Measurements from ENCODE around the gene ANTXR1. TPM values are rescaled to one million over a fixed set of nuclear protein-coding genes. Genes with fewer than 3 reads are reported as not detected.
A peak's percentile ranks its signal among the peaks of the same experiment; 100 is the strongest.
"Not testable (repeated sequence)": the region's sequence is repeated elsewhere in the genome, so short reads cannot be mapped to it uniquely, and the experiment has no call there.

Gene ANTXR1
- total RNA-seq, 1 experiment from 2014 or later = 33.1 TPM

DNA sequence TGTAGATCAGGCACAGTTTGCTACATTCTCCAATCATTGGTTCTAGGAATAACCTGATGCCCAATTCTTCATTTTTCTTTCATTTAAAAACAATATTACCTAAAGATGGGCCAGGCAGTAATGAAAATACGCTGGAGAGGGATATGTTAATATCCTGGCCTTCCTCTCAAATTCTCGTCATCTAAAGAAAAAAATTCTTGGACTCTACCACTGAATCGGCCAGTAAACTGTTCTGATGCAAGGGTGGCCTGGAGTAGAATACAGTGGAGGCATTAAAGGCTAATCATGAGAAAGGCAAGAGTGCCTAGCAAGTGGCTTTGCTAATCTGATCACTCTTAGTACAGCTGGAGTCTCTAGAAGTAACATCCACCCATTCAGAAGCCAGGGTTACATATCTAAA lies 157.7 kb downstream of the ANTXR1 start:
- Mint-ChIP-seq H3K4me3 (ENCODE audit: unreplicated experiment) (no peak overlapping the region), H3K36me3 (ENCODE audit: insufficient read depth, unreplicated experiment) (peaks cover 14% of the 10 kb centered on the region), H3K4me1 (ENCODE audit: insufficient read depth, unreplicated experiment) (peaks cover 11% of the 10 kb centered on the region), H3K27ac (ENCODE audit: low read depth, unreplicated experiment) (no peak overlapping the region), H3K27me3 (ENCODE audit: insufficient read depth, unreplicated experiment) (no peaks in the 10 kb centered on the region), H3K9me3 (ENCODE audit: unreplicated experiment) (no peaks in the 10 kb centered on the region)
- POLR2A ChIA-PET = interaction anchor here (0.8 to 1.2 kb wide), 4 partner anchors 8 to 146 kb away, joined by 3 to 5 read pairs (median 4); no protein-coding TSS in a partner anchor
- CTCF ChIA-PET = interaction anchor here (0.9 kb wide), 1 partner anchor 11 kb away, joined by 3 read pairs; no protein-coding TSS in a partner anchor
- DNase-seq (ENCODE audit: unreplicated experiment) = no peak
- no TSS peak for BruUV-seq (replicated peaks)
- intact Hi-C loops (cut with micrococcal nuclease) = no loop called here
- TF ChIP-seq, protein P1, sequence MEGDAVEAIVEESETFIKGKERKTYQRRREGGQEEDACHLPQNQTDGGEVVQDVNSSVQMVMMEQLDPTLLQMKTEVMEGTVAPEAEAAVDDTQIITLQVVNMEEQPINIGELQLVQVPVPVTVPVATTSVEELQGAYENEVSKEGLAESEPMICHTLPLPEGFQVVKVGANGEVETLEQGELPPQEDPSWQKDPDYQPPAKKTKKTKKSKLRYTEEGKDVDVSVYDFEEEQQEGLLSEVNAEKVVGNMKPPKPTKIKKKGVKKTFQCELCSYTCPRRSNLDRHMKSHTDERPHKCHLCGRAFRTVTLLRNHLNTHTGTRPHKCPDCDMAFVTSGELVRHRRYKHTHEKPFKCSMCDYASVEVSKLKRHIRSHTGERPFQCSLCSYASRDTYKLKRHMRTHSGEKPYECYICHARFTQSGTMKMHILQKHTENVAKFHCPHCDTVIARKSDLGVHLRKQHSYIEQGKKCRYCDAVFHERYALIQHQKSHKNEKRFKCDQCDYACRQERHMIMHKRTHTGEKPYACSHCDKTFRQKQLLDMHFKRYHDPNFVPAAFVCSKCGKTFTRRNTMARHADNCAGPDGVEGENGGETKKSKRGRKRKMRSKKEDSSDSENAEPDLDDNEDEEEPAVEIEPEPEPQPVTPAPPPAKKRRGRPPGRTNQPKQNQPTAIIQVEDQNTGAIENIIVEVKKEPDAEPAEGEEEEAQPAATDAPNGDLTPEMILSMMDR (IDR thresholded peaks at IDR 0.05; ENCODE audit: unreplicated experiment) = no peak

DNA sequence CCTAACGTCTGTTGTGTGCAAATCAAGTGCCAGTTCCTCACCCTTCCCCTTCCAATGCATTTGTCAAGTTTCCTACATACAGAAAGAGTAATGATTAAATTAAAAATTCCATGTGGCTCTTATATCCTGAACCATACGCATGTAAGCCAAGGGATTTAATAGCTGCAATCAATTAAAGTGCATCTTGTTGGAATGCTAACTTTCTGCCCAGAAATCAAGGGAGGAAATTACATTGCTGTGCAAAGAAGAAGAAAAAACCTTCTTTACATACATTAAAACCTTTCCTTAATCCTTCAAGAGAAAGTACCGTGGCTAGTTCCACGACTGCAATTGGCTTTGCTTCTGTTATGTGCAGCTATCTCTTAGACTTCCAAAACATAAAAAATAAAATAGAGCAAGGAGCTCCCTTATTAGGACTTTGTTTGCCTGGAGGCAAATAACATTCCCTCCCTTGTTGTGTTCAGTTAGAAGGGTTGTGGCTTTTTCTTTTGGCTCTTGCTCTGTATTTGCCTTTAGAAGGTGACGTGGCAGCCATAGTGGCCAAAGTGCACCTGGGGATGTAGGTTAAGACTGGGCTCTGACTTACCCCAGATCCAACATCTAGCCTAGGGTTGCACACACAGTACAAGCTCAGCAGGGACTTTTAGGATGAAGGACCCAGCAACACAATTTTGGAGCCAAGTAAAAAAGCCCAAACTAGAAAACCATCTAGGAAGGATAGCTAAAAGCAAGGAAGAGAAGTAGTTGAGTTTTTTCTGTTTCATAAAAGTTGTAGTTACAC lies 158.3 kb downstream of the ANTXR1 start:
- Mint-ChIP-seq H3K4me1 (ENCODE audit: insufficient read depth, unreplicated experiment) (peaks cover 11% of the 10 kb centered on the region), H3K4me3 (ENCODE audit: unreplicated experiment) (no peak overlapping the region), H3K9me3 (ENCODE audit: unreplicated experiment) (no peaks in the 10 kb centered on the region), H3K36me3 (ENCODE audit: insufficient read depth, unreplicated experiment) (peaks cover 9% of the 10 kb centered on the region), H3K27me3 (ENCODE audit: insufficient read depth, unreplicated experiment) (no peaks in the 10 kb centered on the region), H3K27ac (ENCODE audit: low read depth, unreplicated experiment) (peak overlapping the region; percentile 14)
- TF ChIP-seq, protein P1 (IDR thresholded peaks at IDR 0.05; ENCODE audit: unreplicated experiment) = no peak
- POLR2A ChIA-PET = interaction anchor here (0.6 to 1.2 kb wide), 5 partner anchors 9 to 145 kb away, joined by 3 to 5 read pairs (median 3); no protein-coding TSS in a partner anchor
- CTCF ChIA-PET = interaction anchor here (0.9 kb wide), 1 partner anchor 12 kb away, joined by 3 read pairs; no protein-coding TSS in a partner anchor
- intact Hi-C loops (cut with micrococcal nuclease) = no loop called here
- BruUV-seq (replicated peaks) = no TSS peak
- DNase-seq (ENCODE audit: unreplicated experiment) = no peak

DNA sequence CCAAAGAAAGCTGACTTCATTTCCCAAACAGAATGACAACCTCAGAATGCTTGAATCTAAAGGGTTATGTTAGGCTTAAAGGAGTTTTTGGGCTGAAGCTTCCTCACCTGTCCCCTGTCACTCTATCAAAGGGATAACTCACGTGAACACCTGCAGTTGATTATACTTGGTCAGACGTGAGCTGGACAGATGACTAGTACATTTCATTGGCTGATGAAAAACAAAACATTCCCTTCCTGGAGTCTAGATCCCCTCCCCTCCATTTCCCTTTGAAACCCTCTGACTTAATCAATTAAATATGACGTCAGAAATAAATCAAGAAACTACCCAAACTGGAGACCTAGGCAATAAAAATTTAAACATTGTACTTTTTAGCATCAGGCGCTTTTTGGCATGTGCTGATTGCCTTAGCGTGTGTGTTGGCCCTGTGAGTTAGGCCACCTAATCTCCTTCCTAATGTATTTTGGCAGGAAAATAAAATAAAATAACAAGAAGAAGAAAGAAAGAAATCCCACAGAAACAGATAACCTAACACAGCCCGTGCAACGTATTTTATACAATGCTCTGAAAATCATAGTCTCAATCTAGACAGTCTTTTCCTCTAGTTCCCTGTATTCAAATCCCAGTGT lies 159.0 kb downstream of the ANTXR1 start:
- H3K27ac Mint-ChIP-seq (ENCODE audit: low read depth, unreplicated experiment) = peak overlapping the region; percentile 14
- no TSS peak for BruUV-seq (replicated peaks)
- ChIA-PET POLR2A (interaction anchor here (0.6 to 1.2 kb wide), 4 partner anchors 9 to 21 kb away, joined by 3 to 5 read pairs (median 4); no protein-coding TSS in a partner anchor), CTCF (interaction anchor here (0.6 to 0.9 kb wide), 2 partner anchors 9 to 12 kb away, joined by 3 read pairs; no protein-coding TSS in a partner anchor)
- peaks cover 6% of the 10 kb centered on the region for H3K36me3 Mint-ChIP-seq (ENCODE audit: insufficient read depth, unreplicated experiment)
- TF ChIP-seq, protein P1 (IDR thresholded peaks at IDR 0.05; ENCODE audit: unreplicated experiment) = no peak
- intact Hi-C loops (cut with micrococcal nuclease) = no loop called here
- no peak overlapping the region for H3K4me3 Mint-ChIP-seq (ENCODE audit: unreplicated experiment)
- H3K4me1 Mint-ChIP-seq (ENCODE audit: insufficient read depth, unreplicated experiment) = peaks cover 15% of the 10 kb centered on the region
- no peaks in the 10 kb centered on the region for H3K27me3 Mint-ChIP-seq (ENCODE audit: insufficient read depth, unreplicated experiment)
- DNase-seq (ENCODE audit: unreplicated experiment) = no peak
- no peaks in the 10 kb centered on the region for H3K9me3 Mint-ChIP-seq (ENCODE audit: unreplicated experiment)

DNA sequence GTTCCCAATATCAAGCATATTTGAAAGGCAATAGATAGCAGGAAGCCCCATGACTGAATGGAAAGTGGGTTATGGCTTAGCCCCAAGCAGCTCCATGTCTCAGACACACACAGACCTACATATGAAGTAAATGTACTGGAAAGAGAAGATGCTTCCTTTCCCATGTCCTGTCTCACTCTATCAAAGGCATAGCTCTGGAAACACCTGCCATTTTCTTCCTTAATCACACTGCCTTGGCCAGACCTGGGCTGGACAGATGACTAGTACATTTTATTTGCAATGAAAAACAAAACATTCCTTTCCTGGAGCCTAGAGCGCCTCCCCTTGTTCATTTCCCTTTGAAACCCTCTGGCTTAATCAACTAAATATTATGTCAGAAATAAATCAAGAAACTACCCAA lies 160.7 kb downstream of the ANTXR1 start:
- TF ChIP-seq, protein P1 (IDR thresholded peaks at IDR 0.05; ENCODE audit: unreplicated experiment) = no peak
- H3K4me1 Mint-ChIP-seq (ENCODE audit: insufficient read depth, unreplicated experiment) = peaks cover 29% of the 10 kb centered on the region
- intact Hi-C loops (cut with micrococcal nuclease) = no loop called here
- ChIA-PET POLR2A (interaction anchor here (0.7 to 1.3 kb wide), 4 partner anchors 10 to 732 kb away, joined by 3 to 5 read pairs (median 3); no protein-coding TSS in a partner anchor), CTCF (interaction anchor here (1.1 kb wide), 2 partner anchors 20 to 23 kb away, joined by 3 read pairs; no protein-coding TSS in a partner anchor)
- H3K4me3 Mint-ChIP-seq (ENCODE audit: unreplicated experiment) = no peak overlapping the region
- H3K27ac Mint-ChIP-seq (ENCODE audit: low read depth, unreplicated experiment) = no peak overlapping the region
- DNase-seq (ENCODE audit: unreplicated experiment) = no peak
- H3K9me3 Mint-ChIP-seq (ENCODE audit: unreplicated experiment) = no peaks in the 10 kb centered on the region
- H3K36me3 Mint-ChIP-seq (ENCODE audit: insufficient read depth, unreplicated experiment) = peaks cover 5% of the 10 kb centered on the region
- no TSS peak for BruUV-seq (replicated peaks)
- no peaks in the 10 kb centered on the region for H3K27me3 Mint-ChIP-seq (ENCODE audit: insufficient read depth, unreplicated experiment)

DNA sequence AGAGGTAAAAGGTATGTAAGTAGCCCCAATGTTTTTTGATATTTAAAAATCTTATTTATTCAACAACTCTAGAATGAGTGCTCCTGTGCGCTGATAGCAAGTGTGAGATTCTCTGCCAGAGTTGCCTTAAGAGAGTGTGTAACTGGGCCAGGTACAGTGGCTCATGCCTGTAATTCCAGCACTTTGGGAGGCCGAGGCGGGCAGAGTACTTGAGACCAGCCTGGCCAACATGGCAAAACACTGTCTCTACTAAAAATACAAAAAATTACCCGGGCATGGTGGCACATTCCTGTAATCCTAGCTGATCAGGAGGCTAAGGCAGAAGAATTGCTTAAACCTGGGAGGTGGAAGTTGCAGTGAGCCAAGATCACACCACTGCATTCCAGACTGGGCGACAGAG lies 161.2 kb downstream of the ANTXR1 start:
- intact Hi-C loops (cut with micrococcal nuclease); H3K9me3 Mint-ChIP-seq (ENCODE audit: unreplicated experiment); H3K4me3 Mint-ChIP-seq (ENCODE audit: unreplicated experiment); BruUV-seq (replicated peaks); CTCF ChIA-PET; DNase-seq (ENCODE audit: unreplicated experiment); H3K36me3 Mint-ChIP-seq (ENCODE audit: insufficient read depth, unreplicated experiment); H3K27me3 Mint-ChIP-seq (ENCODE audit: insufficient read depth, unreplicated experiment); POLR2A ChIA-PET: not testable (repeated sequence)
- Mint-ChIP-seq H3K27ac (ENCODE audit: low read depth, unreplicated experiment) (peak overlapping the region; percentile 51), H3K4me1 (ENCODE audit: insufficient read depth, unreplicated experiment) (peaks cover 29% of the 10 kb centered on the region)
